T follicular helper cell (primary cell): Measurements from ENCODE around the gene KIZ.
A peak's percentile ranks its signal among the peaks of the same experiment; 100 is the strongest.
"Not testable (repeated sequence)": the region's sequence is repeated elsewhere in the genome, so short reads cannot be mapped to it uniquely, and the experiment has no call there.

Experiments used
- DNase-seq: peaks from one replicate; pipeline ENCODE4 v3.0.0-alpha.2; 2020; ENCODE audit warnings: low read depth

Gene KIZ

DNA sequence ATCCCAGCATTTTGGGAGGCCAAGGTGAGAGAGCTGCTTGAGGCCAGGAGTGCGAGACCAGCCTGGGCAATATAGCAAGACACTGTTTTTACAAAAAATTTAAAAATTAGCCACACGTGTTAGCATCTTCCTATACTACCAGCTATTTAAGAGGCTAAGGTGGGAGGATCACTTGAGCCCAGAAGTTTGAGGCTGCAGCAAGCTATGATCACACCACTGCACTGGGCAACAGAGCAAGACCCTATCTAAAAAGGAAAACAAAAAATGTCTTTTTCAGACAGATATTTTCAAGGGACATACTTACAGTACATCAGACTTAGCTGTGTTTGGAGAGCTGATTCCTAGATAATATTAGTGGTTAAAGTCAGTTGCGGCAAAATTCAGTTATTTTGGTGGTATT, 104.3 kb downstream of the KIZ start:
- no peak for DNase-seq

DNA sequence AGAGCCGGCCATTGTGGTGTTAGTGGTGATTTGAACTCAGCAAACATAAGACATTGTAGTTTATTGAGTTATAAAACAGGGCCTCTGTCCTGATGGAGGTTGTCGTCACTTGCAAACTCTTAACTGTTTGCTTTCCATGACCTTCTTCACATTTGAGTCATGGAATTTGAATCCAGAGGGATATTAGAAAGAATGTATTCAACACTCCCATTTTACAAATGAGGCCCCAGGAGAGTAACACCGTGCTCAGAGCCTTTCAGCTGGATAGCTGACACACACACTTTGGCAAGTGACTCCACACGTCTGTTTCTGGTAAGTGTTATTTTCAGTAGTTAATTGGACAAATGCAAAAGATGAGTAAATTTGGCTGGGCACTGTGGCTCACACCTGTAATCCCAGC, 104.8 kb downstream of the KIZ start:
- DNase-seq = no peak

DNA sequence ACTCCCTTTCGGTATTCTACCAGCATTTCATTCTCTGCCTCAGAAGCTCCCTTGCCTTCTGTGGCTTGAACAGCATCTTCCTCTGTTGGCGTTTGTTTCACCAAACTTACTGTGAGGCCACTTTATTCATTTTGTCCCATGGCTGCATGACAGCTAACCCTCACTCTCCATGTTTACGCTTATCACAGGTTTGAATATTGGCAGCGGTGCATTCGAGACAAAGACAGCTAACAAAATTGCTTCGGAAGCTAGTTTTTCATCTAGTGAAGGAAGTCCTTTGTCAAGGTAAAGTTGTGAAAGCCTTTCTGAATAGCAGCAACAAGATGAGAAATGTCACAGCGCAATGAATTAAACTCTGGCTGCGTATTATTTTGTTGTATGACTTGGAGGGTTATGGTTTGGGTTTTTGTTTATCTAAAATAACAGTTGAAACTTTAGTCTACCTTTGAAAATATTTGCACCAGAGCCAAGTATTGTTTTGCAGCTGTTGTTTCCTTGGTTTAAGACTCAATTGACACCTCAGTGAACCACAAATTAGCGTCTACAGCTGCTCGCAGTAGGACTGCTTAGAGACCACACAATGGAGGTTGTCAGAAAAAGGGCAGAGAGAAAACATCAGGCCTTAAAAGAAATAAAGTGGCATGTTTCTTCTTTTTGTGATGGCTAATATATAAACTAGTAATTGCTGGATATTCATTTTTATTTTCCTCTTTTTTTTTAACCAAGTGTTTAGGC, 106.8 kb downstream of the KIZ start:
- no peak for DNase-seq

DNA sequence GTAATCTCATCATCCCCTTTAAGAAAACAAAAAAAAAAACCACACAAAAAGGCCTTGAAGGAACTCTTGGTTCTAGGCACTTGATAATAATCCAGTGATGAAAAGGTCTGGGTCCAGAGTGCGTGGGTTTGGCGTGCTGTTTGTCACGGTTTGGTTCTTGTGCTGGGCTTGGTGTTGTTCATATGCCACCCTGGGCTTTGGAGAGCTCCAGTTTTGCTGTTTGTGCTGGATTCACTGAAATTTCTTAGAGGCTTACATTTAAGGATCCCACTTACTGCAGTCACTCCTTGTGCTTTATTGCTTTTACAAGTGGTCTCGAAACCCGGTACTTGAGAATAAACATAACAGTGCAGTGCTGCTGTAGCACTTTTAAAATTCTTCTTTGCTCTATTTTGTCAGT, 108.4 kb downstream of the KIZ start:
- no peak for DNase-seq

DNA sequence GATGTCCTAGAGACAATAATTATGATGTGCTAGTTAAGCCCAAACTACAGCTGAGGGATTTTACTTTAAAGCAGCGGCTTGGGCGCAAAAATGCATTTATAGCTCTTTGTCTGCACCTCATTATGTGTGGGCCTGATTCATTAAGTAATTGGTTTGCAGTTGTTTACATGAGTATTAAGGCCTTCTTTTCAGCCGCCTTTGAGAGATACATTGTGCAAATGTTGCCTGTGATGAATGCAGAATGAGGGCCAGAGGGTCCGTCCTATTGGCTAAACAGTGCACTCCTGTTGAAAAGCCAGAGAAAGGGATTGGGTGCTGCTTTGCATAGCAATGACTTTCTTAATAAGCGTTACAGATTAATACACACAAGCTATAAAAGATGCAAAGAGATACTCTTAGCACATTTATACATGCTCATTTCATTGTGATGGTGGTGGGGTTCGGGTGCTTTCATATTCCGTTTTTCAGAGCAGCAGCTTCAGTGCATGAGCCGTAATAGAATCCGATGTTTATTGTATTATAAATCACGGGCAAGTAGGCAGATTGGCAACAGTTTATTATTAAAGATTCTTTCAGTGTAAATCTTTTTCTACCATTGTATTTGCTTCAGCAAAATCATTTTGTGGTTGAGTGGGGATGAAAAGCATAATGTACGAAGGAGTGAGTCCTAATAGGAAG, 109.1 kb downstream of the KIZ start:
- DNase-seq = no peak

DNA sequence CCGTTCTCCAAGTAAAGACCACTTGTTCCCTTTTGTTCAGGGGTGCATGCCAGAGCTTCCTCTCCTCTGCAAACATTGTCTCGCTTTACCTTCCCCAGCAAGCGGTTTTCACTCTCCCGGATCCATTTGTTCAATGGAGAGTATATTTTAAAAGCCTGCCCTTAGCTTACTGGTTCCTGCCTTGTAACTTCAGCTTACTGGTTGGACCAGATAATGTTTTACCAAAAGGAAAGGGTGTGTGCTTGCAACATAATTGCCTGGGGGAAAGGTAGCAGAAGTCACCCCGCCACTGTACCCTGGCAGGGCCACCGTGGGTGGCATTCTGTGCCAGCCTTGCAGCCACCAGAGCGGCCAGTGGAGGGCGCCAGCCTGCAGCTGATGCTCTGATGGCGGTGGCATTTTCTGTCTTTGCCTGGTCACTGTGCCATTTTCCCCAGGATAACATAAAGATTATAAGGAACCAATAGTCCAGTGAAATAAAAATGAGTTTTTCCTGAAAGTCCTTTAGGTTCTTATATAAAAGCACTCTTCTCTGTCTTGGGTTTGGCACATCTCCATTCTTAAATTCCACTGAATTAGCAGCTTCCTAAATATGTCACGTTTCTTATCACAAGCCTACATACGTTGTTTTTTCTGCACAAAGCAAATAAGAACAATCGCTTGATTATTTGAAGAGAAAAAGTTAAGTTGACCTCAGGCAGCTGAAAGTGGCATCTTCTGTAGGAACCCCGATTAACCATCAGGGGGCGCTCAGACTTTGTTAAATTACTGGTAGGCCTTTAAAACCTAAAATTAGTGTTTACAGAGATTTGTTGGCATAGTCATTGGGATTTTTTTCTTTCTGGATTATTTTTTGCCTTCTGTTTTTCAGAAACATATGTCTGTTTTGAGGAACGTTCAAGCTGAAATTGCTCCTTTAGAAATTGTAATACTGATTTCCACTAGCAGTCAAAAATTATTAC, 109.9 kb downstream of the KIZ start:
- DNase-seq = peak; percentile 49

DNA sequence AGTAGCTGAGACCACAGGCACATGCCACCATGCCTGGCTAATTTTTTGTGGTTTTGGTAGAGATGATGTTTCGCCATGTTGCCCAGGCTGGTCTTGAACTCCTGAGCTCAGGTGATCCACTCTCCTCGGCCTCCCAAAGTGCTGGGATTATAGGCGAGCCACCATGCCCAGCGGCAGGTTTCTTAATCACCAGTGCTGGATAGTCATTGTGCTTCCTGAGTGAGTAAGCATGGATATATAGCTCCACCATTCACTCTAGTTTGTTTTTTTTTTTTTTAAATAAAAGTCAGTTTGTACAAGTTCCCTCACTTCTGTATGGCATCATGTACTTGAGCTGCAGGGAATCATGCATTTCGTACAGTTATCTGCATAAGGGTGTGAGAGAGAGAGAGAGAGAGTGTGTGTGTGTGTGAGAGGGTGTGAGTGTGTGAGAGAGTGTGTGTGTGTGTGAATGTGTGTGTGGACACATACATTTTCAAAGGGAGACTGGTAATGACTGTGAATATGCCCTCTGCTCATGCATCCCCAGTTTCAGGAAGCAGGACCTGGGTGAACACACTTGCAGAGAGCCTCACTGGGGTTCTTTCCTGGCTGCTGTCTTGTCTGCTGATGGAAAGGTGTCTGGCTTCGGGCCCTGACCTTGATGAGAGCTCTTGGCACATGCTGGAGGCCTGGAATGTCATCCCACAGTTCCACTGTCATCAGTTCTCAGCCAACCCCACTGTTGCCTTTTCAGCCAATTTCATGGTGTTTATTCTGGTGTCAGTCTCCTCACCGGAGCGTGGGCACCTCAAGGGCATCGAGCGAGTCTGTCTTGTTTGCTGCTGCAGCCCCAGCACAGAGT, 112.3 kb downstream of the KIZ start:
- no peak for DNase-seq

DNA sequence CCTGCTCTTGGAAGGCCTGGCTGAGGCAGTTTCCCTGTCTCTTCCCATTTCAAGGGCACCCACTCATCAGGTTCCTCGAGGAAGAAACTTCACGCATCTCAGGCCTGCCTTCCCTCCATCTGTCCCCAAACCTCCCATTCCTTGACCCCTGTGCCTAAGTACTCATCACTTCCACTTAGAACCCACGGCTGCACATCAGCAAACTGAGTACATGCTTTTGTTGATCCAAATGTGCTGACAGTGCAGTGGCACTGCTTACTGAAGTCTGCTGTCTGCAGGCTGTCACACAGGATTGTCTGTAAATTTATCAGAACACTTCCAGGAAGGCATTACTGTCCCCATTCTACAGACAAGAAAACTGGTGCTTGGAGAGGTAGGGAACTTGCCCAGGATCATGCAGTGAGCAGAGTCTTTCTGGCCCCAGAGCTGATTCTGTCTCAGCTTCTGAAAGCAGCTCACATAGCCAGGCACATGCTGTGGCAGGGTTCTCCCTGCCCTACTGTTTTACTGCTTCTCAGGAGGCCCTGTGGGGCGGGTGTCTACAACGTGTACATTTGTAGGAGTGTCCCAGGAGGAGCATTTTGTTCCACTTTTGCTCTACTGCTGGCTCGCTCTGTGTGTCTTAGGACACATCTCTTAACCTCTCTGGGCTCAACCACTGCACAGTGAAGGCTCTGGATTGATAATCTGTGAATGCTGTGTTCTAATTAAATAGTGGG, 113.1 kb downstream of the KIZ start:
- no peak for DNase-seq

DNA sequence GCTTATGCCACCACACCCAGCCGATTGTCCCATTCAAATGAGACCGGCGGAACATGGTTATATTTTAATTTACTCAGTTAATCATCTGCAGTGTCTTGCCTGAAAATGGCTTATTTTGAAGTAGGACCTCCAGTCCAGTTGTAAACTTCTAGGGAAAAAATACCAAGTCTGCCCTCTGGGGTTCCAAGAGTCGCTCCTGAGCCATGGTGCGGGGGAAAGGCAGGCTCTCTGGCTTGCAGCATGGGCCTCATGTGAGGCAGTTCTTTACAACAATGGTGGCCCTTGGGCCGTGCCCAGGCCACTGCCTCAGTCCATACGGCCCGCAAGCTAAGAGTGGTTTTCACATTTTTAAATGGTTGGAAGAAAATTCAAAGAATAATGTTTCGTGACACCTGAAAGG, 114.5 kb downstream of the KIZ start:
- DNase-seq = no peak

DNA sequence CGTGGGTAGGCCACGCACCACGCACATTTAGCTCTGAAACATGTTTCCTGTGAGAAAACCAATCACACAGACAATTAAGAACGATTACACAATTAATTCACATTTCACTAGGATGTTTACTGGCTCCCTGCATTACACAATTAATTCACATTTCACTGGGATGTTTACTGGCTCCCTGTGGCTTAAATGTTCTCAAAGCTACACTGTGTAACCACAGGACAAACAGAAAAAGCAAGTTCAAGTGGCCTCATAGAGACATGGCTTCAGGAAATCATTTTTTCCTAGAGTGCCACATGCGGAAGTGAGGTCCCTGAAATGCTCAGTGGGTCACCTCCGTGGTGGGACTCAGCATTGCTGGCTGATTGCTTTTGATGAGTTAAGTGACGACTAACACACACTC, 115.5 kb downstream of the KIZ start:
- DNase-seq = no peak

DNA sequence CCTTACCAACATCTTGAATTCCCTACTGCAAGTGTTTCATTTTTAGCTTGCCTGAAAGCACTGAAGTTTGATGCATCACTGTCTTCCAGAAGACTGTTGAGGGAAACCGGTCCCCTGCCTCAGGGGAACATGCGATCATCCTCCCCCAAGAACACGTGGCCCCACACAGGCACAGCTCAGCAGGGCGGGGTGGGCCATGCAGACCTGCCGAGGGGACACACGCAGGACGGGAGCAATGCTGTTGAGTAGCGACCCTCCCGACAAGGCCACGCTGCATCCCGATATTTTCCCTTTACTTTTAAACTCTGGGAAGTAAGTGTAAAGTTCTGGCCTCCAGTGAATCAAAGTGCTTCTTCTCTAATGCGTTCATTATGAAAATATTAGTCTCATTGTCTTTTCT, 117.9 kb downstream of the KIZ start:
- DNase-seq = no peak

DNA sequence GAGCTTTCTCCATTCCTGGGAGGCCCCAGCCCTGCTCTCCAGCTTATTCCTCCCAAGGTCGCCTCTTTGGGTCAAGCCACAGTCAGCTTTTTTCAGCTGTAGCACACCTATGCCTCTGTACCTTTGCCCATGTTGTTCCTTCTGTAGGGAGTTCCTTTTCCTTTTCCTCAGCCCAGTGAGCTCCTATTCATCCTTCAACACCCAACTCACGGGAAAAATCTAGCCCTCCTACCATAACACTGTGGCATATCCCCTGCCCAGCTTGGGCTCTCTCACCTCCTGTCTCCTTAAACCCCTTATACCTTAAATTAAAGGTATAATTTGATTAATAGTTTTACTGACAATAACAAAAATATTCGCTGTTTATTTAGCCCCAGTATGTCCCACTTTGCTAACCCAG, 118.9 kb downstream of the KIZ start:
- DNase-seq = no peak

DNA sequence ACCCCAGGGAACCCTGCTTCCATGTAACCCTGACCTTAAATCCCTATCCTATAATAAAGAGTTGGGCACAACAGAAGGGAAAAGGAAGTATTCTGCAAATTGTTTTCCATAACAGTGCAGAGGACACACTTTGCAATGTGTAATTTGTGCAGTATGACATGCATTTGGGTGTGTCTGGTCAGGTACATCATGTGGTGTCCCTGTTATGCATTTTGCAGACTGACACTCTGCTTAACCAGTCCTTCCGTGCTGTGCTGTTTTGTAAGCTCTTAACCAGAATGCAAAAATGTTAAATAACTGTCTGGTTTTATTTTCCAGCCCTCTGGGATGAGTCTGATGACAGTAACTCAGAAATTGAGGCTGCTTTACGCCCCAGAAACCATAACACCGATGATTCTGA, 120.3 kb downstream of the KIZ start:
- no peak for DNase-seq

DNA sequence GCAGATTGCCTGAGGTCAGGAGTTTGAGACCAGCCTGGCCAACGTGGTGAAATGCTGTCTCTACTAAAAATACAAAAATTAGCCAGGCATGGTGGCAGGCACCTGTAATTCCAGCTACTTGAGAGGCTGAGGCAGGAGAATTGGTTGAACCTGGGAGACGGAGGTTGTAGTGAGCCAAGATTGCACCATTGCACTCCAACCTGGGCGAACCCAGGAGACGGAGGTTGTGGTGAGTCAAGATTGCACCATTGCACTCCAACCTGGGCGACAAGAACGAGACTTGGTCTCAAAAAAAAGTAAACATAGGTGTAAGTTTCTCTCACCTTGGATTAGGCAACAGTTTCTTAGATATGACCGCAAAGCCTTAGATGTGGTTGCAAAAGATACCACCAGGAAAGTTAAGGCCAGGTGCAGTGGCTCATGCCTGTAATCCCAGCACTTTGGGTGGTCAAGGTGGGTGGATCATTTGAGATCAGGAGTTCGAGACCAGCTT, 121.8 kb downstream of the KIZ start:
- not testable (repeated sequence) for DNase-seq

DNA sequence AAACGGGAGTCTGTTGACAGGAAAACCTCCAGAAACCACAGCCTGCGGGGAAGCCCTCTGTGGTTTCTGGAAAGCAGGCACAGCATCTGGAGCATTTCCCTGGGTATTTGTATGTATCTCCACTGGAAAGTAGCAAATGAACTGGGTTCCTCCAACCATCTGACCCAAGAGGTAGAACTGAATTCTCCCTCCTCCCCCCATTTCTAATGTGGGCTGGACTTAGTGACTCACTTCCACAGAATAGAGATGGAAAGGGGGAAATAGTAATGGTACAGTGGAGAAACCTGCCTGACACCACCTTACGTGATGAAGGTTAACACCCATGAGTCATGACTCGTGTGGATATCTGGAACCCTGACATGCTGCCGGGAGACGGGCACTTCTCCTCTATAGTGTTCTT, 125.4 kb downstream of the KIZ start:
- DNase-seq = no peak

DNA sequence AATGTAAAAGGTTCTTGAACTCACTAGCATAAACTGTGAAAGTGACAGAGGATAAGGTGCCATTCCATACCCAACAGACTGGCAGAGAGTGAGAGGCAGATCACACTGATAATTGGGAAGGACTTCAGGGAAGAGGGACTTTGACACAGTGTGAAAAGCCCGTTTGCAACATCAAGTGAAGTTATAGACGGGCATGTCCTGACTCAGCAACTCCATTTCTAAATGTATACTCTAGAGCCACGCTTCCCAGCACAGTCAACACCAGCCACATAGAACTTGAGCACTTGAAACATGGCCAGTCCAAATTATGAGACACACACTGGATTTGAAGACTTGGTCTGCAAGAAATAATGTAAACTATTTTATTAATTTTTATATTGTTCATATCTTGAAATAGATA, 131.3 kb downstream of the KIZ start:
- DNase-seq = no peak

DNA sequence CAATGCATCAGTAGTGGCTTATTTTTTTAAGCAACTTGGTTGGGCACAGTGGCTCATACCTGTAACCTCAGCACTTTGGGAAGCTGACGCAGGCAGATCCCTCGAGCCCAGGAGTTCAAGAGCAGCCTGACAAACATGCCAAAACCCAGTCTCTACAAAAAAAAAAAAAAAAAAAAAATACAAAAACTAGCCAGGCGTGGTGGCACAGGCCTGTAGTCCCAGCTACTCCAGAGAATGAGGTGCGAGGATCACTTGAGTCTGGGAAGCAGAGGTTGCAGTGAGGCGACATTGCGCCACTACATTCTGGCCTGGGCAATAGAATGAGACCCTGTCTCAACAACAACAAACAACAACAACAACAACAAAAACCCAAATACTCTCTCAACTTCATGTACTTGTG, 132.5 kb downstream of the KIZ start:
- no peak for DNase-seq

DNA sequence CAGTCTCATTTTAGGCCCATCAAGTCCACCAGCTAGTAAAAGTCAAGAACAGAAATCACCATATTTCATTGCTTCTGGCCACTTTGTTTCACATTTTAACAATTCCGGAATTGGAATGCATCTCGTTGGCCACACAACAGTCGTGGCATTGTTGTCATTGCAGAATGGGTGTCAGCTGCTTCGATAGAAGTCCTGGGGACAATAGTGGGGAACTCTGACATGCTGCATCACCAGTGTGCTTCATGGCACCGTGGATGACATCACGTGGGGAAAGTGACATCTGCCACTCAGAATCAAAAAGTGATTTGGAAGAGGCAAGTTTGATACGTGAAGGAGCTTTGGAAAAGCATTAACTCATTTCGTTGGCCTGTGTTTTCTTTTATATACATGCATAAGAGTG, 133.5 kb downstream of the KIZ start:
- no peak for DNase-seq

DNA sequence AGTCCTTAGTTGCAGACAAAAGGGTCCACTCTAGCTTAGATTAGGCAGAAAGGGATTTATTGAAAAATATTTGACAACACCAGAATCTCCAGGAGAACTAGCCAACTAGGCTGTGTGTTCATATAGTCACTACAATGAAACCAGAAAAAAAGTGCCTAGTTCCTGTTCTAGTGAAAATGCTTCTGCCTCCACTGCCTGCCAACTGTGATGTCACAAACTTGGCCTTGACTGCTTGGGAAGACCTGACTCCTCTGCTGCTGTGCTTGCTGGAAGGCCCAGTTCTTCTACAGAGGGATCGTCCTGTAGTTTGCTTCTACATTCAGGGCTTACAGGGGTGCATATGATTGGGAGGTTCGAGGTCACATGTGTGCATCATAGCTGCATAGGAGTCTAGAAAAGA, 136.9 kb downstream of the KIZ start:
- no peak for DNase-seq

DNA sequence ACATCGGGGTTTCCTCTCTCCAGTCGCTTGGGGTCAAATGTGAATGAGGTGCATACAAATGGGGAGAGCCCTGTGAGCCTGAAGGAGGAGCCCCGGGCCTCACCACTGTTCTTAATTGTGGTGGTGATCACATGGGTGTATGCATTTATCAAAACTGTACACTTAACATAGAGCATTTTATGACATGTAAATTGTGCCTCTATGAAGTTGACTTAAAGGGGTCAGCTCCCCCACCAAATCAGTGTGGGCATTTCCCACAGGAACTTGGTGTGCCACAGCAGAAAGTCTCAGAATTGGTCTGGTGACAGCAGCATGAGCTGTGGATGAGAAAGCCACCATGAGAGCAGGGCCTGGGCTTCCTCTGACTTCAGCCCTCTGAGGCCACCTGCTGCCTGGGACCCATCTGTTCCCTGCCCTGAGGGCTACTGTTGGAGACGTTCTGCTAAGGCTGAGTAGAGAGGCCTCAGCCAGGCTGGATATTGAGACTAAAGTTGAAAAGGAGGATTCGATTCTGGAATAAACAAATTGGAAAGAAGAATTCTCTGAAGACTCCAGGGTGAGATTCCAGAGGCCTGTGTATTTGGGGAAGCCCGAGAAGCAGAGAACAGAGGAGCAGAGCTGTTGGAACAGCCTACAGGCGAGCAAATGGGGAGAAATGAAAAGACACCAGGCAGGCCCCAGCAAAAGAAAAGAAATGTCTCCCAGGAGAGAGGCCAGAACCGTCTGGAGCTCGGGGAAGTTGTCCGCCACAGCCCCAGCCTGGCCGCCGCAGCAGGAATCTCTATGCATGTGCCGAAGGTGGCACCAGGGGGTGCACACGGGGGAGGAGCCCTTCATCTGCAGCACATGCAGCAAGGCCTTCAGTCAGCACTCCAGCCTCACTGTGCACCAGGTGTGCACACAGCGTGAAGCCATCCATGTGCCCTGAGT, 139.6 kb downstream of the KIZ start:
- no peak for DNase-seq
